Vagina (tissue), 2 donors: ENCODE results near the gene PKD1L1.

Source experiments
- POLR2A ChIP-seq, 2 donors: fragments of 450-650 bp; IDR thresholded peaks; one replicate each; pipeline ENCODE4 v1.6.1; 2017; ENCODE audit warnings: antibody characterized with exemption in 2 of 2, mild to moderate bottlenecking in 2 of 2, moderate library complexity in 2 of 2
- TF ChIP-seq, protein P1 (sequence below), 3 experiments: fragments of 450-650 bp in 2 of 3; fragments of 200-600 bp in 1 of 3; sonication (generic) in 1 of 3; IDR thresholded peaks; one replicate each; pipeline ENCODE4 v1.5.1; 2017 to 2019; ENCODE audit warnings: antibody characterized with exemption in 3 of 3, mild to moderate bottlenecking in 2 of 3, moderate library complexity in 2 of 3

DNA sequence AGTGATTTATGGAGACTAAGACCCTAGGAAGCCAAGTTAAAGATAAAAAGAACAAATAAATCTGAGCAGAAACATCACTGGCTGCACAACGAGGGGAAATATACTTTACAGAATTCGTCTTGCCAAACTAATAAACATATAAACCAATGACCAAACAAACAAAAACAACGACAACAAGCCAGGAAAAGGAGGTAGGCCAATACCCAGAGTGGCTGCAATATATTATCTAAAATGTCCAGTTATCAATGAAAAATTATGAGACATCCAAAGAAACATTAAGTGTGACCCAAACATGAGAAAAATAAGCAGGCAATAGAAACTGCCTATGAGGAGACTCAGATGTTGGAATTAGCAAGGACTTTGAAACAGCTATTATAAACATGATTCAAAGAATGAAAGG, 81.0 kb downstream of the PKD1L1 start:
- TF ChIP-seq, protein P1, sequence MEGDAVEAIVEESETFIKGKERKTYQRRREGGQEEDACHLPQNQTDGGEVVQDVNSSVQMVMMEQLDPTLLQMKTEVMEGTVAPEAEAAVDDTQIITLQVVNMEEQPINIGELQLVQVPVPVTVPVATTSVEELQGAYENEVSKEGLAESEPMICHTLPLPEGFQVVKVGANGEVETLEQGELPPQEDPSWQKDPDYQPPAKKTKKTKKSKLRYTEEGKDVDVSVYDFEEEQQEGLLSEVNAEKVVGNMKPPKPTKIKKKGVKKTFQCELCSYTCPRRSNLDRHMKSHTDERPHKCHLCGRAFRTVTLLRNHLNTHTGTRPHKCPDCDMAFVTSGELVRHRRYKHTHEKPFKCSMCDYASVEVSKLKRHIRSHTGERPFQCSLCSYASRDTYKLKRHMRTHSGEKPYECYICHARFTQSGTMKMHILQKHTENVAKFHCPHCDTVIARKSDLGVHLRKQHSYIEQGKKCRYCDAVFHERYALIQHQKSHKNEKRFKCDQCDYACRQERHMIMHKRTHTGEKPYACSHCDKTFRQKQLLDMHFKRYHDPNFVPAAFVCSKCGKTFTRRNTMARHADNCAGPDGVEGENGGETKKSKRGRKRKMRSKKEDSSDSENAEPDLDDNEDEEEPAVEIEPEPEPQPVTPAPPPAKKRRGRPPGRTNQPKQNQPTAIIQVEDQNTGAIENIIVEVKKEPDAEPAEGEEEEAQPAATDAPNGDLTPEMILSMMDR (IDR thresholded peaks at IDR 0.05), result no peak
- no peak for TF ChIP-seq POLR2A (IDR thresholded peaks at IDR 0.05)
